Liver (tissue), 9 donors: ENCODE measurements around the gene TUBB6. TPM values are rescaled to one million over a fixed set of nuclear protein-coding genes. Genes with fewer than 3 reads are reported as not detected.

Source experiments
- DNase-seq: peaks from one replicate; pipeline ENCODE4 v3.0.0-alpha.2; 2017; ENCODE audit warnings: low spot score
- H3K27ac ChIP-seq, 2 donors: one replicate each; pipeline ENCODE4 v1.7.0; 2013; ENCODE audit warnings: inconsistent platforms in 2 of 2, low read length in 2 of 2, control low read depth in 1 of 2, low read depth in 1 of 2, mild to moderate bottlenecking in 1 of 2
- H3K27me3 ChIP-seq, 4 donors: one replicate each; pipeline versions ENCODE4 v1.6.1 to v1.7.0; 2013; ENCODE audit warnings: low read length in 3 of 4, inconsistent platforms in 1 of 4, mild to moderate bottlenecking in 1 of 4, moderate library complexity in 1 of 4; ENCODE audit not compliant: control insufficient read depth in 4 of 4, insufficient read depth in 4 of 4
- H3K36me3 ChIP-seq, 4 donors: one replicate each; pipeline versions ENCODE4 v1.6.1 to v1.7.0; 2013; ENCODE audit warnings: low read length in 3 of 4, mild to moderate bottlenecking in 3 of 4, low read depth in 1 of 4, moderate library complexity in 1 of 4; ENCODE audit not compliant: control insufficient read depth in 4 of 4, insufficient read depth in 3 of 4
- H3K4me1 ChIP-seq, 4 donors: one replicate each; pipeline versions ENCODE4 v1.6.1 to v1.7.0; 2013; ENCODE audit warnings: low read length in 3 of 4, mild to moderate bottlenecking in 3 of 4, moderate library complexity in 1 of 4; ENCODE audit not compliant: control insufficient read depth in 4 of 4, insufficient read depth in 4 of 4
- H3K4me3 ChIP-seq, 3 donors: one replicate each; pipeline versions ENCODE4 v1.6.1 to v1.7.0; 2013; ENCODE audit warnings: low read length in 3 of 3, control low read depth in 1 of 3, low read depth in 1 of 3, mild to moderate bottlenecking in 1 of 3
- H3K9ac ChIP-seq, 2 donors: one replicate each; pipeline ENCODE4 v1.7.0; 2013; ENCODE audit warnings: low read length in 2 of 2, mild to moderate bottlenecking in 2 of 2, moderate library complexity in 2 of 2, control low read depth in 1 of 2, low read depth in 1 of 2
- H3K9me3 ChIP-seq, 4 donors: one replicate each; pipeline versions ENCODE4 v1.6.1 to v1.7.0; 2013; ENCODE audit warnings: low read length in 3 of 4; ENCODE audit not compliant: control insufficient read depth in 4 of 4
- EGR1 ChIP-seq, 2 donors: IDR thresholded peaks; 2 replicates each; pipeline ENCODE4 v1.6.1; 2016 to 2018; ENCODE audit warnings: antibody characterized with exemption in 2 of 2, low read depth in 2 of 2
- FOXA1 ChIP-seq: IDR thresholded peaks from 2 replicates; pipeline ENCODE4 v1.6.1; 2016; ENCODE audit warnings: antibody characterized with exemption
- FOXA2 ChIP-seq: IDR thresholded peaks from 2 replicates; pipeline ENCODE4 v1.6.1; 2016; ENCODE audit warnings: antibody characterized with exemption
- GABPA ChIP-seq, 2 donors: IDR thresholded peaks in 1 of 2; conservative IDR thresholded peaks in 1 of 2; 2 replicates each; pipeline ENCODE4 v1.6.1; 2016; ENCODE audit warnings: antibody characterized with exemption in 2 of 2, mild to moderate bottlenecking in 1 of 2, moderate library complexity in 1 of 2
- JUND ChIP-seq, 2 donors: IDR thresholded peaks; 2 replicates each; pipeline ENCODE4 v1.6.1; 2016; ENCODE audit warnings: antibody characterized with exemption in 2 of 2
- NR2F2 ChIP-seq: IDR thresholded peaks from 2 replicates; pipeline ENCODE4 v1.6.1; 2016; ENCODE audit warnings: antibody characterized with exemption
- RAD21 ChIP-seq, 2 donors: IDR thresholded peaks; 2 replicates each; pipeline ENCODE4 v1.6.1; 2016; ENCODE audit warnings: antibody characterized with exemption in 2 of 2, mild to moderate bottlenecking in 2 of 2
- RXRA ChIP-seq, 2 donors: IDR thresholded peaks; 2 replicates each; pipeline ENCODE4 v1.6.1; 2017 to 2018; ENCODE audit warnings: antibody characterized with exemption in 2 of 2, mild to moderate bottlenecking in 1 of 2
- SP1 ChIP-seq: IDR thresholded peaks from 2 replicates; pipeline ENCODE4 v1.6.1; 2018; ENCODE audit warnings: antibody characterized with exemption, mild to moderate bottlenecking
- YY1 ChIP-seq: IDR thresholded peaks from 2 replicates; pipeline ENCODE4 v1.6.1; 2016; ENCODE audit warnings: antibody characterized with exemption, mild to moderate bottlenecking
- WGBS: extraction: QIAGEN DNeasy Blood & Tissue Kit; methylation state at CpG from one replicate; pipeline ENCODE4 v1.1.7; 2013; 5-methylcytosine and 5-hydroxymethylcytosine counted together
- polyA plus RNA-seq, 2 donors: library from polyadenylated mRNA; stranded (reverse) in 1 of 2; unstranded in 1 of 2; fragments of 200-250 nt in 1 of 2; fragments of >200 nt in 1 of 2; fragmentation: Nextera tagmentation in 1 of 2; extraction: Ambion mirVana in 1 of 2; gene quantifications; one replicate each; pipeline versions ENCODE4 v1.2.1 to v1.2.3, GENCODE V29; 2013 to 2015
- total RNA-seq, 2 donors: library from RNA; depleted of rRNA; stranded (reverse); fragments of >200 nt; gene quantifications; one replicate each; pipeline ENCODE4 v1.2.3, GENCODE V29; 2014
- TF ChIP-seq, protein P1 (sequence below): IDR thresholded peaks from 2 replicates; pipeline ENCODE4 v1.6.1; 2016; ENCODE audit warnings: antibody characterized with exemption
- TF ChIP-seq, protein P2 (sequence below): fragments of 150-350 bp; IDR thresholded peaks from 2 replicates; pipeline ENCODE4 v1.5.1; 2017; ENCODE audit warnings: improper control_type of control experiment, low read depth, low read length; ENCODE audit not compliant: missing input control
- TF ChIP-seq, protein P3 (sequence below): IDR thresholded peaks from 2 replicates; pipeline ENCODE4 v1.6.1; 2016; ENCODE audit warnings: antibody characterized with exemption
- TF ChIP-seq, protein P4 (sequence below): IDR thresholded peaks from 2 replicates; pipeline ENCODE4 v1.6.1; 2016; ENCODE audit warnings: antibody characterized with exemption, mild to moderate bottlenecking
- TF ChIP-seq, protein P5 (sequence below): IDR thresholded peaks from 2 replicates; pipeline ENCODE4 v1.6.1; 2016; ENCODE audit warnings: antibody characterized with exemption
- donor health status: healthy.
- donor health status: healthy.
- donor health status: healthy.
- donor health status: healthy.
- donor health status: healthy.

The TUBB6 gene
- total and polyA plus RNA-seq, 4 donors: 5.5 to 347 (median 17.5) TPM

DNA sequence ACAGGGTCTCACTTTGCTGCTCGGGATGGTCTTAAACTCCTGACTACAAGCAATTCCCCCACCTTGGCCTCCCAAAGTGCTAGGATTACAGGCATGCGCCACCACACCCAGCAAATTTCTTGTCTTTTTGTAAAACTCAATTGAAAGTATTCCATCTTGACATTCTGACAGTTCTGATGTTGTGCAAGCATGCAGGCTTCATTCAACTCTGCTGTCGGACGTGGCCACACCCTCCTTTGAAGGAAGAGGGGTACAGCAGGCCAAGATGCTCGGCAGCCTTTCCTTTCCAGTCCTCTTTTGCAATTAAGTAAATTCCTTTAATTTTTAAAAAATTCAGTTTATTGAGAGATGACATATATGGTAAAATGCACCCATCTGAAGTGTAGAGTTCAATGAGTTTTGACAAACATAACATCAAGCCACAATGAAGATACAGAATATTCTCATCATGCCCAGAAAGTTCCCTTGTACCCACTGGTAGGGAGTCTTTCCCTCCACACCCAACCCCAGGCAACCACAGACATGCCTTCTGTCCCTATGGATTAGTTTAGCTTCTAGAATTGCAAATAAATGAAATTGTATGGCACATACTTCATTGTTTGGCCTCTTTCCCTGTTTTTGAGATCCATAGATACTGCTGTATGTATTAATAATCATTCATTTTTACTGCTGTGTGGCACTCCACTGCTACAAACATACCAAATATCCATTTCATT lies 33.1 kb downstream of the TUBB6 start:
- Histone ChIP-seq H3K4me3 (no peak overlapping the region), H3K27me3 (no peaks in the 10 kb centered on the region), H3K4me1 (no peaks in the 10 kb centered on the region), H3K27ac (no peak overlapping the region), H3K36me3 (peaks cover 17 to 65% (median 44%) of the 10 kb centered on the region in 4 donors), H3K9me3 (no peaks in the 10 kb centered on the region), H3K9ac (no peak overlapping the region)
- WGBS: 93% methylated on average over 5 of the region's 5 CpGs
- TF ChIP-seq, protein P1, sequence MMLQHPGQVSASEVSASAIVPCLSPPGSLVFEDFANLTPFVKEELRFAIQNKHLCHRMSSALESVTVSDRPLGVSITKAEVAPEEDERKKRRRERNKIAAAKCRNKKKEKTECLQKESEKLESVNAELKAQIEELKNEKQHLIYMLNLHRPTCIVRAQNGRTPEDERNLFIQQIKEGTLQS: no peak
- TF ChIP-seq GABPA (IDR thresholded peaks at IDR 0.05 in 1 of 2, conservative IDR thresholded peaks at IDR 0.05 in 1 of 2): no peak
- TF ChIP-seq NR2F2: no peak
- TF ChIP-seq, protein P2, sequence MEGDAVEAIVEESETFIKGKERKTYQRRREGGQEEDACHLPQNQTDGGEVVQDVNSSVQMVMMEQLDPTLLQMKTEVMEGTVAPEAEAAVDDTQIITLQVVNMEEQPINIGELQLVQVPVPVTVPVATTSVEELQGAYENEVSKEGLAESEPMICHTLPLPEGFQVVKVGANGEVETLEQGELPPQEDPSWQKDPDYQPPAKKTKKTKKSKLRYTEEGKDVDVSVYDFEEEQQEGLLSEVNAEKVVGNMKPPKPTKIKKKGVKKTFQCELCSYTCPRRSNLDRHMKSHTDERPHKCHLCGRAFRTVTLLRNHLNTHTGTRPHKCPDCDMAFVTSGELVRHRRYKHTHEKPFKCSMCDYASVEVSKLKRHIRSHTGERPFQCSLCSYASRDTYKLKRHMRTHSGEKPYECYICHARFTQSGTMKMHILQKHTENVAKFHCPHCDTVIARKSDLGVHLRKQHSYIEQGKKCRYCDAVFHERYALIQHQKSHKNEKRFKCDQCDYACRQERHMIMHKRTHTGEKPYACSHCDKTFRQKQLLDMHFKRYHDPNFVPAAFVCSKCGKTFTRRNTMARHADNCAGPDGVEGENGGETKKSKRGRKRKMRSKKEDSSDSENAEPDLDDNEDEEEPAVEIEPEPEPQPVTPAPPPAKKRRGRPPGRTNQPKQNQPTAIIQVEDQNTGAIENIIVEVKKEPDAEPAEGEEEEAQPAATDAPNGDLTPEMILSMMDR: no peak
- TF ChIP-seq, protein P3, sequence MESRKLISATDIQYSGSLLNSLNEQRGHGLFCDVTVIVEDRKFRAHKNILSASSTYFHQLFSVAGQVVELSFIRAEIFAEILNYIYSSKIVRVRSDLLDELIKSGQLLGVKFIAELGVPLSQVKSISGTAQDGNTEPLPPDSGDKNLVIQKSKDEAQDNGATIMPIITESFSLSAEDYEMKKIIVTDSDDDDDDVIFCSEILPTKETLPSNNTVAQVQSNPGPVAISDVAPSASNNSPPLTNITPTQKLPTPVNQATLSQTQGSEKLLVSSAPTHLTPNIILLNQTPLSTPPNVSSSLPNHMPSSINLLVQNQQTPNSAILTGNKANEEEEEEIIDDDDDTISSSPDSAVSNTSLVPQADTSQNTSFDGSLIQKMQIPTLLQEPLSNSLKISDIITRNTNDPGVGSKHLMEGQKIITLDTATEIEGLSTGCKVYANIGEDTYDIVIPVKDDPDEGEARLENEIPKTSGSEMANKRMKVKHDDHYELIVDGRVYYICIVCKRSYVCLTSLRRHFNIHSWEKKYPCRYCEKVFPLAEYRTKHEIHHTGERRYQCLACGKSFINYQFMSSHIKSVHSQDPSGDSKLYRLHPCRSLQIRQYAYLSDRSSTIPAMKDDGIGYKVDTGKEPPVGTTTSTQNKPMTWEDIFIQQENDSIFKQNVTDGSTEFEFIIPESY: no peak
- no peak for TF ChIP-seq FOXA1
- TF ChIP-seq YY1: no peak
- TF ChIP-seq EGR1 (IDR thresholded peaks at IDR 0.05; ENCODE audit: low read depth in 2 of 2): no peak
- TF ChIP-seq, protein P4, sequence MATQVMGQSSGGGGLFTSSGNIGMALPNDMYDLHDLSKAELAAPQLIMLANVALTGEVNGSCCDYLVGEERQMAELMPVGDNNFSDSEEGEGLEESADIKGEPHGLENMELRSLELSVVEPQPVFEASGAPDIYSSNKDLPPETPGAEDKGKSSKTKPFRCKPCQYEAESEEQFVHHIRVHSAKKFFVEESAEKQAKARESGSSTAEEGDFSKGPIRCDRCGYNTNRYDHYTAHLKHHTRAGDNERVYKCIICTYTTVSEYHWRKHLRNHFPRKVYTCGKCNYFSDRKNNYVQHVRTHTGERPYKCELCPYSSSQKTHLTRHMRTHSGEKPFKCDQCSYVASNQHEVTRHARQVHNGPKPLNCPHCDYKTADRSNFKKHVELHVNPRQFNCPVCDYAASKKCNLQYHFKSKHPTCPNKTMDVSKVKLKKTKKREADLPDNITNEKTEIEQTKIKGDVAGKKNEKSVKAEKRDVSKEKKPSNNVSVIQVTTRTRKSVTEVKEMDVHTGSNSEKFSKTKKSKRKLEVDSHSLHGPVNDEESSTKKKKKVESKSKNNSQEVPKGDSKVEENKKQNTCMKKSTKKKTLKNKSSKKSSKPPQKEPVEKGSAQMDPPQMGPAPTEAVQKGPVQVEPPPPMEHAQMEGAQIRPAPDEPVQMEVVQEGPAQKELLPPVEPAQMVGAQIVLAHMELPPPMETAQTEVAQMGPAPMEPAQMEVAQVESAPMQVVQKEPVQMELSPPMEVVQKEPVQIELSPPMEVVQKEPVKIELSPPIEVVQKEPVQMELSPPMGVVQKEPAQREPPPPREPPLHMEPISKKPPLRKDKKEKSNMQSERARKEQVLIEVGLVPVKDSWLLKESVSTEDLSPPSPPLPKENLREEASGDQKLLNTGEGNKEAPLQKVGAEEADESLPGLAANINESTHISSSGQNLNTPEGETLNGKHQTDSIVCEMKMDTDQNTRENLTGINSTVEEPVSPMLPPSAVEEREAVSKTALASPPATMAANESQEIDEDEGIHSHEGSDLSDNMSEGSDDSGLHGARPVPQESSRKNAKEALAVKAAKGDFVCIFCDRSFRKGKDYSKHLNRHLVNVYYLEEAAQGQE: no peak
- TF ChIP-seq FOXA2: no peak
- no peak for TF ChIP-seq JUND (IDR thresholded peaks at IDR 0.05)
- TF ChIP-seq RAD21 (IDR thresholded peaks at IDR 0.05): no peak
- no peak for TF ChIP-seq RXRA (IDR thresholded peaks at IDR 0.05)
- no peak for TF ChIP-seq SP1
- TF ChIP-seq, protein P5, sequence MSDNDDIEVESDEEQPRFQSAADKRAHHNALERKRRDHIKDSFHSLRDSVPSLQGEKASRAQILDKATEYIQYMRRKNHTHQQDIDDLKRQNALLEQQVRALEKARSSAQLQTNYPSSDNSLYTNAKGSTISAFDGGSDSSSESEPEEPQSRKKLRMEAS: no peak
- DNase-seq: no peak
